Activated CD8-positive, alpha-beta memory T cell treated with anti-CD3 and anti-CD28 coated beads, Interleukin-2, amount 50 U/mL, for 24 hours (primary cell): ENCODE results near the gene WASF3.
"Not testable (repeated sequence)": the region's sequence is repeated elsewhere in the genome, so short reads cannot be mapped to it uniquely, and the experiment has no call there.

ENCODE experiments used
- DNase-seq: peaks from one replicate; pipeline ENCODE4 v3.0.0-alpha.2; 2020; ENCODE audit errors: extremely low read depth

WASF3 gene

DNA sequence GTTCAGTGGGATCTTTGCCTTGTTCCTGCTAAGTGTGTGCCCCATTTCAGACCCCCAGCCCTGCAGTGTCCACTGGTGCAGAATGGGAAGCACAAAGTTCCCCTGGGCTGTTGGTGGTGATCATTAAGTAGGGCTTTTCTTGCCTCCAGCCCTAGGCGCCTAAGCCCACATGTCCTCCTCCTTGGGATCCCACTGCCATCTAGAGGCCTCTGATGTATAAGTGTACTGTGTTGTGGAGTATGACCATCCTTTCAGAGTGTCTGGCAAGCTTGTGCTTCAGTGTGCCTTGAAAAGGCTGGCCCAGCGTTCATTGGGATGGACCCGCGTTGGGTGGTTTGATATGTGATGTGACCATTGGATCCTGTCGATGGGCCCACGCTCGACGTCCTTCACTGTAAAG, 71.2 kb downstream of the WASF3 start:
- DNase-seq, result no peak

GRCh38 chr13:26629260-26629825, 71.9 kb downstream of the WASF3 start:
- no peak for DNase-seq

DNA sequence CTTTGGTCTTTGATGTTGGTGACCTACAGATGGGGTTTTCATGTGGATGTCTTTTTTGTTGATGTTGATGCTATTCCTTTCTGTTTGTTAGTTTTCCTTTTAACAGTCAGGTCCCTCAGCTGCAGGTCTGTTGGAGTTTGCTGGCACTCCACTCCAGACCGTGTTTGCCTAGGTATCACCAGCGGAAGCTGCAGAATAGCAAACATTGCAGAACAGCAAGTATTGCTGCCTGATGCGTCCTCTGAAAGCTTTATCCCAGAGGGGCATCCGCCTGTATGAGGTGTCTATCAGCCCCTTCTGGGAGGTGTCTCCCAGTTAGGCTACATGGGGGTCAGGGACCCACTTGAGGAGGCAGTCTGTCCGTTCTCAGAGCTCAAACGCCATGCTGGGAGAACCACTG, 78.2 kb downstream of the WASF3 start:
- not testable (repeated sequence) for DNase-seq

- DNase-seq, result not testable (repeated sequence)
Measured at GRCh38 chr13:26636073-26636472, 78.6 kb downstream of the WASF3 start.

DNA sequence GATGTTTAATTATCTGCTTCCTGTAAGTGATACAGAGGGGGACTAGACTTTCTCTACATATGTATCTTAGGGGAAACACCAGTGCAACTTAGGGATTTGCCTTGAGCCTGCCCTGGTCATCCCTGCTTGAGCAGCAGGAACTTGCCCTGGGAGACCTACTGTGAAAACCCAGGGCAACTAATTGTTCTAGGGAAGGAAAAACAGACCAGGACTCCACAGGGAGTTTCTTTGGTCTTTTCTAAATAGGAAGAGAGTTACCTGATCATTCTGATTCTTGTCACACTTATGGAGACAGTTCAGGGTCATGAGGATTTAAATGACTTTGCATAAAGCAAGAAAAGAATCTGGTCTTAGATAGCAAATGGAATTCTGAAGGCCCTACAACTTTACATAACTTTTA, 89.1 kb downstream of the WASF3 start:
- no peak for DNase-seq

GRCh38 chr13:26651234-26651633, 93.8 kb downstream of the WASF3 start:
- no peak for DNase-seq

DNA sequence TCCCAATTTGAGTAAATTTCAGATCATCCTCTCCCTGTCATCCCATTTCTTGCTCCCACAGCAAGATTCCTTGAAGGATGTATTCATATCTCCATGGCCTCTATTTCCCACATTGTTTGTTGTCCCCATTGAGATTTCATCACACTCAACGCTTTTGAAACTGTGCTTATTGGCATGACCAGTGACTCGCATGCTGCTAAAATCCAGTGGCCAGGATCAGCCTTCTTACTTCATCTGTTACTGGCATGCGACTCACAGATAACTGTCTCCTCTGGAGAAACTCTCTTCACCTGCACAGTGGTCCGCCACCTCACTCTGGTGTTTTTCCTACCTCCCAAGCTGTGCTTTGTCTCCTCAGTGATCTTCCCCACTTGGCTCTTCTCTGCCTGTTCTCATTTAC, 95.8 kb downstream of the WASF3 start:
- DNase-seq, result no peak

- DNase-seq, result no peak
Measured at GRCh38 chr13:26653842-26654241, 96.4 kb downstream of the WASF3 start.

DNA sequence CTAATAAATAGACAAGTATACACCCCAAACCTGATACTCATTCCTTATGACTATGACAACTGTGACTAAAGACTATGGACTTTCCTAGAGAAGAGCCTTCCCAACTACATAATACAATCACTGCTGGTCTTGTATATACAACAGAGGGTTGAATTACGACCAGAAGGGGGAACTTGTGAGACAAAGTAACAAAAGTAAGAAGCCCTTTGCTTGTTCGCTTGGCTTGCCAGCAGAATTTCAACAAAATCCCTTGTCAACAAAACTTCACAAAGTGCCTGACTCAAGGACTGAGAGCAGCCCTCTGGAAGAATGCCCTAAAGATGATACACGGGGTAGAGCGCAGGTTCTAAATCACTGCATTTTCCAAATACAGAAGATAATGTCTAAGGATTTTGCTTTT, 99.4 kb downstream of the WASF3 start:
- DNase-seq, result no peak

DNA sequence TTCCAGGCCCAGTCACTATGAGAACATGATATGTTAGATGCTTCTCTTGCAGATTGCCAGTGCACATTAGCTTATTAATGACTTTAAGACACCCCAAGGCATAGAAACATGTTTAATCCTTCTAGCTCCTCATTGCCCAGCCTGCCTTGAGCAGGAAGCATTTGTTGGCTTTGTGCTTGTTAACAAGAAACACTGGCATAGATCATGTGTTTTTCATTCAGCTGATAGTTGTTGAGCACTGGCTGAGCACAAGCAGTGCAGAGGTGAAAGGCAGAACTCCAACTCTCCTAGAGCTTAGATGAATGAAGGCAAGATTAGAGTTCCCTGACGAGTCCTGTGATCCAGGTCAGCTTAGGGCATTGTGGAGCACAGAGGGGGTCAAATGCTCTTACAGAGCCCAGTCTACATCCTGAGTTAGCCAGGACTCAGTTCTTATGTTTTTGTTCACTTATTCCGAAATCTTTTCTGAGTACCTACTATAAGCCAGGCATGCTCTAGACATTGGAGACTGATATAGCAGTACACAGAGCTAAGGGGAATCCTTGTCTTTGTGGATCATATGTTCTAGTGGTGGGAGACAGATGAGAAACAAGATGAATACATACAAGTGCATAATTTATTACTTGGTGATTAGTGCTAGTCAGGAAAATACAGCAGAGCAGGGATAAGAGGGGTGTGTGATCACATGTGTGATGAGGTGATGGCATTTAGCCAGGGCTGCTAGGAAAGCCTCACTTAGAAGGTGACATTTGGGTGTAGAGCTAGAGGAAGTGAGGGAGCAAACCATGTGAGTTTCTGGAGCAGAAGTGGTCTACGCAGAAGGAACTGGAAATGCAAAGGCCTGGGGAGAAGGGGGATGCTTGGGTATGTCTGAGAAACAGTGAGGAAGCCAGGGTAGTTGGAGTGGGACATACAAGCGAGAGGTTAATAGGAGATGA, 101.2 kb downstream of the WASF3 start:
- no peak for DNase-seq

DNA sequence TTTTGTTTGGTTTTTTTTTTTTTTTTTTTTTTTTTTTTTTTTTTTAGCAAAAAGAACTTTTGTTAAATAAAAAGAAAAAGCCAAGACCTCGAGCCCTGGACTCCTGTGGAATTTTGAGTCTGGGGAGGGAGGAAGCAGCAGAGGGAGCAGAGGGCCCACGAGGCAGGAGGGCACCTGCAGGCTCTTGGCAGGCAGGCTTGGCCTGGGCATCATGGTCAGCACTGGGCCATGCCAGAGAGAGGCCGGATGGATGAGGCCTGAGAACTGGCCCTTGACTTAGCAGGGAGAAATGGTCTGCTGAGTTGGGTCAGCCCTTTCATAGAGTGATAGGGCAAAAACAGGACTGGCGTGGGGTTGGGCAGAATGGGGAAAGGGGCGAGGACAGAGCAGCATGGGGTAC, 102.7 kb downstream of the WASF3 start:
- DNase-seq, result no peak

DNA sequence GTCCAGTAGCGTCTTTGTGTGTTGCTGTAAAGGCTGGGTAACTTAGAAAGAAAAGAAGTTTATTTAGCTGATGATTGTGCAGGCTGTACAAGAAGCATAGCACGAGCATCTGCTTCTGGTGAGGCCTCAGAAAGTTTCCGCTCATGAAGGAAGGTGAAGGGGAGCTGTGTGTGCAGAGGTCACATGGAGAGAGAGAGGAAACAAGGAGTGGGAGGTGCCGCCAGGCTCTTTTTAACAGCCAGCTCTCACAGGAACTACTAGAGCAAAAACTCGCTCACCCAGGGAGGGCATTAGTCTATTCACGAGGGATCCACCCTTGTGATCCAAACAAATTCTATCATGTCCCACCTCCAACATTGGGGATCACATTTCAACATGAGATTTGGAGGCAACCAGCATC, 103.3 kb downstream of the WASF3 start:
- no peak for DNase-seq

GRCh38 chr13:26663791-26664190, 106.3 kb downstream of the WASF3 start:
- no peak for DNase-seq

- DNase-seq, result no peak
Measured at GRCh38 chr13:26664286-26664685, 106.8 kb downstream of the WASF3 start.

DNA sequence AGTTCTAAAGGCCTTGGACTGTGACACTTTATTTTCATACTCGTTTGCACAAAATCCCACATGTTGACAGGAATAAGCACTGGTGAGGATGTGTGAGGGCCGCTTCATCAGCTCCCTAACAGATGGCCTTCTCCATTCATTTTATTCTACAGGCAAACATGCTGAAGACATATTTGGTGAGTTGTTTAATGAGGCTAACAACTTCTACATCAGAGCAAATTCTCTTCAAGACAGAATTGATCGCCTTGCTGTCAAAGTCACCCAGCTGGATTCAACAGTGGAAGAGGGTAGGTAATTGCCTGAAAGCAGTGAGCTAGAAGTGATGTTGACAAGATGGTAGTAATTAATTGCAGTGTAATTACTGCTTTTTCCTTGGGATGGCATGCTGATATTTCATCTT, 107.4 kb downstream of the WASF3 start:
- no peak for DNase-seq

DNA sequence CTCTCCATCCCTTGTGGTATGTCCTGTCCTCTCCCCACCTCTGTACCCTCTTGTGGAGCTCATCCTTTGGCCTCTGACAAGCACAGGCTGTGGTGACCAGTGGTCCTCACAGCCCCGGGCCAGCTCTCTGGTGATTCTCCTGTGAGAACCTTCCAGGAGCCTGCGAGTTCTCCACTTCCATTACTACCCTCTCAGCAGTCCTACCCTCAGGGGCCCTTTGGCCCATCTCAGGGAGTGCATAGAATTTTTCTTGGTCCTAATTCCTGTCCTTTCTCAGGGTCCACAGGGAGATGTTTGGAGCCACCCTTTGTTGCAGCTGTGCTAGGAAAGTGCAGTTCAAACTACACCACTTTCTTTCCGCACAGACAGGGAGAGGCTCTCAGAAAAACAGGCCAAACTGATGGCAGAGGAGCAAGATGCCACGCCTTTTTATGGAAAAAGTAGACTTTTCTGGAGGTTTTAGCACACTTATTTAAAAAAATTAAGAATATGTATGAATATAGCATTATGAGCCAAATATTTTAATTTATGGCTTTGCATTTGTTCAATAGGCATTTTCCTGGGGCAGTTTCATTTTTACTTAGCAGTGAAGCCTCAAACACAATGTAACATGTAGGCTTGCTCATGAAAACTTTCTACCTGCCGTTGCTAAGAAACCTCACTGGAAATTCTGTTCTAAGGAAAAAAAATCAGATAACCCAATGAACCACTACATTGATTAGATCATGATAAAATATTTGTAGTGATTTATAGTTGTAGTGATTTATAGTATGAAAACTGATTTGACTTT, 111.1 kb downstream of the WASF3 start:
- DNase-seq, result no peak

DNA sequence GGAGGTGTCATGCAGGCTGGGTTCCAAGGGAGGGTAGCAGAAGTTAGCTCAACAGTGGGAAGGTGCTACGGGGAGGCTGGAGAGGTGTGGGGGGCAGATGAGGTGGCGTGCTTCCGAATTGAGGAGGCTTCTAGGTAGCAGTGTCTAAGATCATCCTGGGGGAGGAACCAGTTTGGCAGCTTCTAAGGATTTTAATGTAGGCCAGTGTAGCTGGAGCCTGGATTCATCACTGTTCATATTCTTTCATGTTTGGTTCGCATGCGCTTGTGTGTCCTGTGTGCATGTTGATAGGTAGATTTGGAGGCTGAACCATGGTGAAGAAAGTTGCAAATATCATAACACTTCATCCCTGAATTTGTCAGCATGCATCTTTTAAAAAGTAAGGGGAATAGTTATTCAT, 116.4 kb downstream of the WASF3 start:
- DNase-seq, result no peak

- no peak for DNase-seq
Measured at GRCh38 chr13:26677156-26677555, 119.7 kb downstream of the WASF3 start.

DNA sequence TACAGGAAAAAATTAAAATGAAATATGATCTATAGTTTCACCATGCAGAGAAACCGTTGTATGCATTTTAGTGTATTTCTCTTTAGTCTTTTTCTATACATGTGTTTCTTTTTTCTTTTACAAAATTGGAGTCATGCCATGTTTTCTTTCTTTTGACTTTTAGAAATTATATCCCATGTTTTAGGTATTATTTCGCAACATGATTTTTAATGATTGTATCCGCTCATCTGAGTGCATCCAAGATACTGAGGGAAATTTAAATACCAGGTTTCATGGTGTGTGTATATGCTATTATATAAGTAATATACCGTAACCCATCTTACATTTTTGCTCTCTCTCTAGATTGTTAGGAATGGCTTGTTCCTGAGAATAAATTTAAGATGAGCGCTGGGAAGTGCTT, 120.8 kb downstream of the WASF3 start:
- DNase-seq, result no peak

DNA sequence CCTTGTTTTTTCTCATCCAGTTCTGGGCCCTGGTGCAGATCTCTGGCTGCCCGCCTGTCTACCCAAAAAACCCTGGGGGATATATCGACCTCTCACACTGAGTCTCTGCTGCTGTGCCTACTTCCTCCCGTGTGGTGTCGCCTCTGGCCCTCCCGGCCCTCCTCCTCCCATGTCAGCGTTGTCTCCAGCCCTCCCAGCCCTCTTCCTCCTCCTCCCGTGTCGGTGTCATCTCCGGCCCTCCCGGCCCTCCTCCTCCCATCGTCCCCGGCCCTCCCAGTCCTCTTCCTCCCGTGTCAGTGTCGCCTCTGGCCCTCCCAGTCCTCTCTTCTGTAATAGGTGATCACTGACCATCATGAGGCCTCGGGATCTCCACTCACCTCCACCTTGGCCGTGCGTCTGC, 121.3 kb downstream of the WASF3 start:
- DNase-seq, result no peak

DNA sequence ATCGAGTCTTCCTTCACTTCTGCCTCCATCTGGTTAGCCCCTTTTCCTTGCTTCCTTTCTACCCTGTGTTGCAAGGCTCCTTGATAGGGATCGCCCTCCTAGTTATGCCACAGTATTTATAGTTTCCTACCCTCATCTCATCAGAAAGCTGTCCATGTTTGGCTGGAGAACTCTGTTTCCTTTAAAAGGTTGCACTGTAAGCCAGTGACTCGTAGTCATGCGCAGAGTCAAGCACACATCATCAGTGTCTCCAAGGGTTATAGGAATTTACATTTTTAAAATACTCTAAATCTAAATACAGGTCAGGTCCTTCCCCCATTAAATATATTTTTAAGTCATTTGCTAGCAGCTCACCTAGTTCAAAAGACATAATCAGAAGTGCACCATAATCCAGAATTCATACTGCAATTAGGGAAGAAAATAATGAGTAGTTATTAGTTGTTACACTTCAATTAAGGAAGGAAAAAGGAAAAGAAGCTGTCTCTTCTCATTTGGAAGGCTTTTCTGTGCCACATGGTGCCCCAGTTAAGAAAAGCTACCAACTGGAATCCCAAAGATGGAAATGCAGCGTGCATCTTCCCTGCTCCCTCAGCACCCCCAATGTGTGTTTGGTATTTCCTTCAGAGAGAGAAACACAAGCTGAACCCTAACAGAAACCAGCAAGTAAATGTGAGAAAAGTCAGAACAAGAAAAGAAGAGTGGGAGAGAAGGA, 122.1 kb downstream of the WASF3 start:
- no peak for DNase-seq

DNA sequence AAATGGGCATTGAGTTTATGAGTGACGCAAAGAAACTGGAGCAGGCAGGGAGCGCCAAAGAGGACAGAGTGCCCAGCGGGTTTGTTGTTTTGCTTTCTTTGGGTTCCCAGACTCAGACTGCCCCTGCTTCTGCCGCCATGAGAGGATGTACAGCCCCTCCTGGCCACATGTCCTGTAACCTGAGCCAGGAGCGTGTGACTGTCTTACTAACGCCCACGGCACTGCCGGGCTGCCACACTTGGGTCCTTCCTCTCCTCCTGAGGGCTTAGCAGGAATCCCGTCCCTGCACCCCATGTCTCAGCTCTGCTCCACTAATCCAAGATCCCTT, 122.6 kb downstream of the WASF3 start:
- no peak for DNase-seq
